Measurements from ENCODE around the gene THOC2. TPM values are rescaled to one million over a fixed set of nuclear protein-coding genes. Genes with fewer than 3 reads are reported as not detected.
"Not testable (repeated sequence)": the region's sequence is repeated elsewhere in the genome, so short reads cannot be mapped to it uniquely, and the experiment has no call there.

THOC2 gene
- total RNA-seq, 4 donors from 2014 or later: 18.2 to 51.6 (median 22.3) TPM

GRCh38 chrX:123590842-123591486 is 141.9 kb downstream of the THOC2 start:
- Histone ChIP-seq H3K4me1 (peaks cover 0 to 8% of the 10 kb centered on the region in 2 donors), H3K9me3 (no peaks in the 10 kb centered on the region), H3K27me3 (no peaks in the 10 kb centered on the region), H3K27ac (no peak overlapping the region), H3K36me3 (no peaks in the 10 kb centered on the region), H3K4me3 (no peak overlapping the region)
- no peak for TF ChIP-seq POLR2A (IDR thresholded peaks at IDR 0.05)
- TF ChIP-seq, protein P1, sequence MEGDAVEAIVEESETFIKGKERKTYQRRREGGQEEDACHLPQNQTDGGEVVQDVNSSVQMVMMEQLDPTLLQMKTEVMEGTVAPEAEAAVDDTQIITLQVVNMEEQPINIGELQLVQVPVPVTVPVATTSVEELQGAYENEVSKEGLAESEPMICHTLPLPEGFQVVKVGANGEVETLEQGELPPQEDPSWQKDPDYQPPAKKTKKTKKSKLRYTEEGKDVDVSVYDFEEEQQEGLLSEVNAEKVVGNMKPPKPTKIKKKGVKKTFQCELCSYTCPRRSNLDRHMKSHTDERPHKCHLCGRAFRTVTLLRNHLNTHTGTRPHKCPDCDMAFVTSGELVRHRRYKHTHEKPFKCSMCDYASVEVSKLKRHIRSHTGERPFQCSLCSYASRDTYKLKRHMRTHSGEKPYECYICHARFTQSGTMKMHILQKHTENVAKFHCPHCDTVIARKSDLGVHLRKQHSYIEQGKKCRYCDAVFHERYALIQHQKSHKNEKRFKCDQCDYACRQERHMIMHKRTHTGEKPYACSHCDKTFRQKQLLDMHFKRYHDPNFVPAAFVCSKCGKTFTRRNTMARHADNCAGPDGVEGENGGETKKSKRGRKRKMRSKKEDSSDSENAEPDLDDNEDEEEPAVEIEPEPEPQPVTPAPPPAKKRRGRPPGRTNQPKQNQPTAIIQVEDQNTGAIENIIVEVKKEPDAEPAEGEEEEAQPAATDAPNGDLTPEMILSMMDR (IDR thresholded peaks at IDR 0.05 in 4 of 5, conservative IDR thresholded peaks at IDR 0.05 in 1 of 5): no peak
- no peak for DNase-seq
- ATAC-seq: no peak
- in situ Hi-C loops (cut with MboI; ENCODE audit: low sequenced_read_pairs in 4 of 4) (no loop called here), intact Hi-C loops (cut with DNase I; ENCODE audit: low total_unique reads) (no loop called here)

- TF ChIP-seq, protein P1 (IDR thresholded peaks at IDR 0.05 in 4 of 5, conservative IDR thresholded peaks at IDR 0.05 in 1 of 5): no peak
- TF ChIP-seq POLR2A (IDR thresholded peaks at IDR 0.05): no peak
- no peaks in the 10 kb centered on the region for H3K36me3 ChIP-seq
- no peaks in the 10 kb centered on the region for H3K9me3 ChIP-seq
- ATAC-seq (no peak), DNase-seq (no peak)
- intact Hi-C loops (cut with DNase I; ENCODE audit: low total_unique reads) (no loop called here), in situ Hi-C loops (cut with MboI; ENCODE audit: low sequenced_read_pairs in 4 of 4) (no loop called here)
- no peaks in the 10 kb centered on the region for H3K4me1 ChIP-seq
- no peak overlapping the region for H3K27ac ChIP-seq
- H3K4me3 ChIP-seq: no peak overlapping the region
- no peaks in the 10 kb centered on the region for H3K27me3 ChIP-seq
Observed at GRCh38 chrX:123588723-123589122, 144.1 kb downstream of the THOC2 start.

DNA sequence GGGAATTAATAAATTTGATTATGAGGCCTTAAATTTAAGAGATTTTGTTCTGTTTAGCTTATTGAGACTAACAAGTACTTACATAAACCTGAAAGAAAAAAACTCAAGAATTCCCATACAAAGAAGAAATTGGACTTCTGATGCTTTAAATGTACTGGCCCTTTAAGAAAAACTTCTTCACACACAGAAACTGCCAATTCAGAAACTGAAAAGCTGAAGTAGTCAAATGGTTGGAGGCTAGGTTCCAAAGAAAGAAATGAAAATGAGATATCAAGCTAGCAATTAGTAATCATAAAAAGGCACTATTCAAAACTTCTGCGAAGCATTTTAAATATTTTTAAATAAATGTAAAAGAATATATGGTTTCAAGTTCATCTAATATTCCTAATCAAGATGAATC is 151.3 kb downstream of the THOC2 start:
- H3K4me3 ChIP-seq: no peak overlapping the region
- H3K4me1 ChIP-seq: no peaks in the 10 kb centered on the region
- H3K9me3 ChIP-seq: no peaks in the 10 kb centered on the region
- in situ Hi-C loops (cut with MboI; ENCODE audit: low sequenced_read_pairs in 4 of 4): no loop called here
- H3K27ac ChIP-seq: no peak overlapping the region
- DNase-seq (no peak), ATAC-seq (no peak)
- H3K36me3 ChIP-seq: no peaks in the 10 kb centered on the region
- TF ChIP-seq POLR2A (IDR thresholded peaks at IDR 0.05): no peak
- TF ChIP-seq, protein P1 (IDR thresholded peaks at IDR 0.05 in 4 of 5, conservative IDR thresholded peaks at IDR 0.05 in 1 of 5): no peak
- intact Hi-C loops (cut with DNase I; ENCODE audit: low total_unique reads): no loop called here
- H3K27me3 ChIP-seq: no peaks in the 10 kb centered on the region

GRCh38 chrX:123580792-123581191 is 152.1 kb downstream of the THOC2 start:
- in situ Hi-C loops (cut with MboI; ENCODE audit: low sequenced_read_pairs in 4 of 4): no loop called here
- Histone ChIP-seq H3K36me3 (no peaks in the 10 kb centered on the region), H3K27me3 (no peaks in the 10 kb centered on the region), H3K27ac (no peak overlapping the region), H3K4me3 (no peak overlapping the region), H3K4me1 (no peaks in the 10 kb centered on the region), H3K9me3 (no peaks in the 10 kb centered on the region)
- no peak for ATAC-seq
- no peak for TF ChIP-seq POLR2A (IDR thresholded peaks at IDR 0.05)
- TF ChIP-seq, protein P1 (IDR thresholded peaks at IDR 0.05 in 4 of 5, conservative IDR thresholded peaks at IDR 0.05 in 1 of 5): no peak
- no peak for DNase-seq
- intact Hi-C loops (cut with DNase I; ENCODE audit: low total_unique reads): no loop called here

DNA sequence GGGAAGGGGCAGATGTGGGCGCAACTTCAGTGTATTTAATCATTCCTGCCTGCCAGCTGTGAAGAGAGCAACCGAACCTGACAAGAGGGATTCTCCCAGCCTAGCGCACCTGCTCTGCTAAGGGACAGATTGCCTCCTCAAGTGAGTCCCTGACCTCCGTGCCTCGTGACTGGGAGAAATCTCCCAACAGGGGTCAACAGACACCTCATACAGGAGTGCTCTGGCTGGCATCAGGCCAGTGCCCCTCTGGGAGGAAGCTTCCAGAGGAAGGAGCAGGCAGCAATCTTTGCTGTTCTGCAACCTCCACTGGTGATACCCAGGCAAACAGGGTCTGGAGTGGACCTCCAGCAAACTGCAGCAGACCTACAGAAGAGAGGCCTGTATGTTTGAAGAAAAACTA is 158.8 kb downstream of the THOC2 start:
- H3K27me3 ChIP-seq; H3K4me1 ChIP-seq; H3K4me3 ChIP-seq; in situ Hi-C loops (cut with MboI; ENCODE audit: low sequenced_read_pairs in 4 of 4); intact Hi-C loops (cut with DNase I; ENCODE audit: low total_unique reads); H3K27ac ChIP-seq; H3K36me3 ChIP-seq; H3K9me3 ChIP-seq; ATAC-seq; DNase-seq: not testable (repeated sequence)
